Stromal cell of bone marrow (primary cell): ENCODE measurements around the gene BEST4.
"Not testable (repeated sequence)": the region's sequence is repeated elsewhere in the genome, so short reads cannot be mapped to it uniquely, and the experiment has no call there.

Experiments
- DNase-seq: peaks from one replicate; pipeline ENCODE4 v3.0.0-alpha.2; 2012; ENCODE audit warnings: low read depth

BEST4 gene

DNA sequence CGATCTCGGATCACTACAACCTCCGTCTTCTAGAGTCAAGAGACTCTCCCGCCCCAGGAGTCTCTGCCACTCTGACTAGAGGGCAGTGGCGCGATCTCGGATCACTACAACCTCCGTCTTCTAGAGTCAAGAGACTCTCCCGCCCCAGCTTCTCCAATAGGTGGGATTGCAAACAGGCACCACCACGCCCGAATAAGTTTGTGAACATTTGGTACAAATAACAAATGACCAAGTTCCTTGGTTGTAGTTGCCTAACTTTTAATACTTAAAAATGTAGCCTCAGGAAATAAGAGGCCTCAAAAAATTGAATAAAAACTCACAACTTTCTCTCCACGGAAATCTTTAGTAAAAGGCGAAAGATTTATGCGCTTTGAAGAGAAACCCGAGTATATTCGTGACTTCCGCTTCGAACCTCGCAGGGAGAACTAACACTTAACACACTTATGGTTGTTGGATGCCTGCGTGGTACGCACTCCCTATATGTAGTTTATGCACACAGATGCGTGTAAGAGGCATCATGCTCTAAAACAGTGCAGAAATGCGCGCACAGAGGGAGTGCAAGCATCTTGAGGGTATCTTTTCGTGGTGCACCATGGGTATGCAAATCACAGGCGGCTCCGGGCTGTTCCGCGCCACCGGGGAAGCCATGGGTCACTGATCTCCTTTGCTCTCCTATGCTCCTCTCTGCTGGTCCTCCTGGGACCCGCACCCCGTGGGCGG lies 31.8 kb upstream of the BEST4 start:
- DNase-seq: peak; percentile 80

DNA sequence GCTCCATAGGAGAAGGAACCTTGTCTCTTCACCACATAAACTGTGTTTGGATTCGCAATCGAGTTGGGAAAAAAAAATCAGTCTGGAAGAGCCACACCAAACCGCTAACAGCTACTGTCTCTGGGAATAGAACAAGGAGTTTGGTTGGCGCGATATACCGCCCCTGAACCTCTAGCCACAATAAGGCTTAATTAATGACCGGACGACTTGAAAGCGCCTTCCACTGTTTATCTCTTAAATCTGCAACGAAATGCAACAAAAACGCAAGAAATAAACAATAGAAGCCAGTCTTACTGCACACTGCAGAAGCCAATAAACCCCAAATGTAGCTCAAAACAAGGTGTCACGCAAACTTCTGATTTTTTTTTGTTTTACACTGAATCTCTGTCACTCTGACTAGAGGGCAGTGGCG lies 31.2 kb upstream of the BEST4 start:
- no peak for DNase-seq

DNA sequence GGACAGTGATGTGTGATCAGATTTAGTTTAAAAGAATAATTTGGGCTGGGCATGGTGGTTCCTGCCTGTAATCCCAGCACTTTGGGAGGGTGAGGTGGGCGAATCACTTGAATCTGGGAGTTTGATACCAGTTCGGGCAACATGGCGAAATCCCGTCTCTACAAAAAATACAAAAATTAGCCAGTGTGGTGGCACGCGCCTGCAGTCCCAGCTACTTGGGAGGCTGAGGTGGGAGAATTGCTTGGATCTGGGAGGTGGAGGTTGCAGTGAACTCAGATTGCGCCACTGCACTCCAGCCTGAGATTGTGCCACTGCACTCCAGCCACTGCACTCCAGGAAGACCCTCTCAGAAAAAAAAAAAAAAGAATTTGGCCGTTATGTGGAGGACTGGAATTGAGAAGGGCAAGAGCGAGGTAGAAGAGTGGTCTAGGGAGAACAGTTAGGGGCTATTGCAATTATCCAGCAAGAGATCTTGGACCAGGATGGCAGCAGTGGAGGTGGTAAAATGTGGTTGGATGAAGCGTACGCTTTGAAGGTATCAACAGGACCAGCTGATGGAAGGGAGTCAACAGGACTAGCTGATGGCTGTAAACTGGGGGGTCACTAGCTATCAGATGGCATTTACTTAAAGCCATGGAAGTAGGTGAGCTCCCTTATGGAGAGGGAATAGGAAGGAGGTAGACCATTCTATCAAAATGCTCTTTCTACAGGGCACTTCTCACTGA lies 30.0 kb upstream of the BEST4 start:
- no peak for DNase-seq

DNA sequence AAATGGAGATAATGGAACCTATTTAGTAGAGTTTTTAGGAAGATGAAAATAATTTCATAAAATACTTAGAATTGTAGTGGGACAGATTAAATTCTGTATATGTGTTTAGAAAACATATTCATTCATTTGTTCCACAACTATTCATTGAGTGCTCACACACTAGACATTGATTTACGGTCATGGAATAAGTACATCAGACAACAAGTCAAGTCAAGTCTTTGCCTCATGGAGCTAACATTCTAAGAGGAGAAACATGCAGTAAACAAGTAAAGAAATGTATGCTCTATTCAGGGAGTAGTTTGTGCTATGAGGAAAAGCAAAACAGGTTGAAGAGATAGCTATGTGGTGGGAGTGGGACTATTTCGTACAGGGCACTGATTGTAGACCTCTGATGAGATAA lies 29.3 kb upstream of the BEST4 start:
- no peak for DNase-seq

DNA sequence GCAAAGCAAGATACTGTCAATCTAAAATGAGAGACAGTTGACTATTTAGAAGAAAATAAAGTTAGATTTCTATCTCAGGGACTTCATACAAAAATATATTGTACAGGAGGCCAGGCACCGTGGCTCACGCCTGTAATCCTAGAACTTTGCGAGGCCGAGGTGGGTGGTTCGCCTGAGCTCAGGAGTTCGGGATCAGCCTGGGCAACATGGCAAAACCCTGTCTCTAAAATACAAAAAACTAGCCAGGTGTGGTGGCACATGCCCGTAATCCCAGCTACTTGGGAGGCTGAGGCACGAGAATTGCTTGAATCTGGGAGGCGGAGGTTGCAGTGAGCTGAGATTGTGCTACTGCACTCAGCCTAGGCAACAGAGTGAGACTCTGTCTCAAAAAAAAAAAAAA lies 28.0 kb upstream of the BEST4 start:
- DNase-seq: not testable (repeated sequence)

DNA sequence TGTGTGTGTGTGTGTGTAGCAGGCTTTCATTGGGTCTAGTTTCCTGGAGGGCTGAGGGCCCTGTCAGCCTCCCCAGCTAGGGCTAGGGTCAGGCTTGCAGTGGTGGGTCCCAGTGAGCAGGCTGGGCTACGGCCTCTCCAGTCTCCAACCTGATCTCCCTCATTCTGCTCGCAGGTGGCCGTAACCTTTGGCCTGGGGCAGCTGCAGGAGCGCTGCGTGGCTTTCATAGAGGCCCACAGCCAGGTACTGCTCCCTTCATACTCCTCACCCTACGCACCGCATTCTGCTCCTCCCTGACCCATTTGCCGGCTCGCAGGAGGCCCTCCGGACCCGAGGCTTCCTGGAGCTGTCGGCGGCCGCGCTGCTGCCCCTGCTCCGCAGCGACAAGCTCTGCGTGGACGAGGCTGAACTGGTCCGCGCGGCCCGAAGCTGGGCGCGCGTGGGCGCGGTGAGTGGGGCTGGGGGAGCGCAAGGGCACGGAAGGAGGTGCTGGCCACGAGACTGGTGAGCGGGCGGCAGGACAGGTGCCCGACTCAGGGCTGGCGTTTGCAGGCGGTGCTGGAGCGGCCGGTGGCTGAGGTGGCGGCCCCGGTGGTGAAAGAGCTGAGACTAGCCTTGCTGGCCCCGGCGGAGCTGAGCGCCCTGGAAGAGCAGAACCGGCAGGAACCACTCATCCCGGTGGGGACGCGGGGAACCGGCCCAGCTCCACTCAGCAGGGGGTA lies 25.0 kb upstream of the BEST4 start:
- no peak for DNase-seq

DNA sequence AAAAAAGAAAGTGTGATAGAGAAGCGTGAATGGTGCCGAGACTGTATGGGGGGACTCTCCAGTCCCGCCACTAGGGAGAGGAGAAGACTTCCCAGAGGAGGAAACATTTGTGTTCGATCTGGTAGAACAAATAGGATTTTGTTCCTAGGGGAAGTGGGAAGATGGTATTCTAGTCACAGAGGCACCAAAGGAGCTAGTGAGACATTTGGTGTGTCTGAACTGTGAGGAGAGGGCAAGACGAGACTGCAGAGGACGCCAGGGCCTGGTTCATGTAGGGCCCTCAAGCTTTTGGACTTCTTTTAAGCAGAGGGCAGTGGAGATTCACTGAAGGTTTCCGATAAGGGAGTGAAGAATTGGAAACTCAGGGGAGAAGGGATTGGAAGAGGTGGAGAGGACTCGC lies 23.3 kb upstream of the BEST4 start:
- DNase-seq: no peak

DNA sequence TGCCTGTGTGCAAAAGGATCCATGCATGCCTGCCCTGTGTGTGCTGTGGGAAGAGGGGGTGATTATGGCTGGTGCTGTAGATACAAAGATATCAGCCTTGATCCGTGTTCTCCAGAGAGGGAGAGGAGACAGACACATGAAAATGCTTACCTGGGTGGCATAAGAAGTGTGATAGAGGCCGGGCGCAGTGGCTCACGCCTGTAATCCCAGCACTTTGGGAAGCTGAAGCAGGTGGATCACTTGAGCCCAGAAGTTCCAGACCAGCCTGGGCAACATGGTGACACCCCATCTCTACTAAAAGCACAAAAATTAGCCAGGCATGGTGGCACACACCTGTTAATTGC lies 22.8 kb upstream of the BEST4 start:
- not testable (repeated sequence) for DNase-seq

DNA sequence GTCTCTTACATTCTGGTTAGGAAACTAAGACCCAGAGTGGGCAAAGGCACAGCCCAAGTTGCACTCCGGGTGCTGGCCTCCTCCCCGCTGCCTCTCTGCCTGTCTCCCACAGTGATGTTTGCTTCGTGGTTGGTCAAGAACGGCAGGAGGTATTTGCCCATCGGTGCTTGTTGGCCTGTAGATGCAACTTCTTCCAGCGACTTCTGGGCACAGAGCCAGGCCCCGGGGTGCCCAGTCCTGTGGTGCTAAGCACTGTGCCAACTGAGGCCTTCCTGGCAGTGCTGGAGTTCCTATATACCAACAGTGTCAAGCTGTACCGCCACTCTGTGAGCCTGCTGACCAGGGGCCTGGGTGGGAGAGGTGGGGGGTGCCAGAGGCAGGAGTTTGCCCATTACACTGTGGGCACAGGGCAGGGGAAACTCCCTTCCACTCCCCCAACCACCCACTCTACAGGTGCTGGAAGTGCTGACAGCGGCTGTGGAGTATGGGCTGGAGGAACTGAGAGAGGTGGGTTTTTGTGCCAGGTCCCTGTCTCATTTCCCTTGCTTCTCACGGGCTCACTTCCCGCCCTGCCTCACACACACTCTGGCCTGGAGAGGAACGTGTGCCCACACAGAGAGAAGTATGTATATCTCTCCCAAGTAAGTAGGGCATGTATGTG lies 22.3 kb upstream of the BEST4 start:
- no peak for DNase-seq

DNA sequence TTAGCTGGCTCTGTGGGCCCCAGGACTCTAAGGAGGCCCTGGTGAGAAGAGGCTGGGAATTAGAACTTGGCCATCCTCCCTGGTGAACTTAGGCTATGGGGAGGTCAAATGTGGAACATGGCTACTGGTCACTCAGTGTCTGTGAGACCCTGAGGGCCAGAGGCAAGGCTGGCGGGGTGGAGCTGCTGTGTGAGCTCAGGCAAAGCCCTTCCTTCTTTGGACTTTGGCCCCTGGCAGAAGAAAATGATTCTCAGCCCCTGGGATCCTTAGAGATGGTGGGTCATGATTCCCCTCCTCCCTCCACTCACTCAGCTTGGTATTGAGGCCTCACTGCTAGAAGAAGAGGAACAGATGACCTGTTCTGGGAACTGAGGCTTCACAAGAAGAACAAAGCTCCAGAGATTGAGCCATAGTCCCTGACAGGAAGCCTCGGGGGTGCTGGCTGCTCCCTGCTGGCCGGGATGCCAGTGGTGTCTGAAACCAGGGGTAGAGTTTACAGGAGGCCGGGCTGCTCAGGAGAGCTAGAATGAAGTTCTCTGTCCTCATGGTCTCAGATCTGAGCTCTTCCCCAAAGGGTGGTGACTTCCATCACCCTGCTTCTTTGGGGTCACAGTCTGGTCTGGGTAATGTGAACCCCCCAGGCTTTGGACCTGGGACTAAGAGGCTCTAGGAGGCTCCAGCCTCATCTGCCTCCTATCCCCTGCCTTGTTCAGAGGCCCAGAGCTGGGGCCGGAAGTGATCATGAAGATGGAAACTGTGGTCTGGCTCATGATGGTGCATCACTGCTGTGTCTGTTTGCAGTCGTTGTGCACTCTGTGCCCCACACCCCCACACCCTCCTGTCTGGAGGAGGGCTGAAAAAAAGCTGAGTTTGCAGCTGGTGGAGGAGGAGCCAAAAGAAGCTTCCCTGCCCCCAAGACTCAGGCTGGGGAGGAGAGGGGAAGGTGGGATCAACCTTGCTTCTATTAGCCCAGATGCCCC lies 21.3 kb upstream of the BEST4 start:
- DNase-seq: peak; percentile 73

DNA sequence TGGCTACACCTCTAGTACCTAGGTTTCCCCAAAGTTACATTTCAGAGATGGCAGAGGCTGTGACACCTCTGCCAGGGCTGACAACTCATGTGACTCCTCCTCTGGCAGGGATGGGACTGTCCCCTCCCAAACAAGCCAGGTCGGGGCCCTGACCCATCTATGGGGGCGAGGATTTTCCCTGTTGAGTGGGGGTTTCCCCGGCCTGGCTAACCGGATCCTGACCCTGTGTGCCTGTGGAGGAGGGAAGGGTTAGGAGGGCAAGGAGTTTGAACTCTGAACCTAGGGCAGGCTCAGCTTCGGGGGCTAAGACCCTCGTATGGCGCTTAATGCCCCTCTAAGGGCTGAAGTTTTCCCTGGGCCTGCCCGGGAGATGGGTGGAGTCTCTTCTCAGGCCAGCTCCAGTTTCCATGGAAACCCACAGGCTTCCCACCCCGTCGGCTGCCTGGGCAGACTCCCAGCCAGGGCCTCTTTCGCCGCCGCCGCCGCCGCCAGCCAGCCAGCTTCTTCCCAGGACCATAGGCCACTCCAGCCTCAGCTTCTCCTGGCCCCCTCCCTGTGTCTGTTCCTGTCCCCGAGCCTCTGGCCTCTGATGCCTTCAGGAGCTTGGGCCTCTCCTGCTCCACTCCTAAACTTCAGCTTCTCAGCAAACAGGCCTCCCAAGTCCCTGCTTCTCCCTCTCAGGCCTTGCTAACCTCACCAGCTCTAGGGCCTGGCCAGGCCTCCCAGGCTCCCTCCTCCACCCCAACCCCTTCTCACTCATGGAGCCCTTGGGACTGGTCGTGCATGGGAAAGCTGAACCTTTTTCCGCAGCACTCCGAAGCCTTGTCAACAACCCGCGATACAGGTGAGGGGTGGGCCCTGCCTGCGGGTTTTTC lies 20.3 kb upstream of the BEST4 start, which contains the start of gene BTBD19:
Gene BTBD19 (plus strand): TSS at position 461 of the 875 bp plus-strand sequence. CDS start 298 bp downstream, at position 759.
- peak; percentile 88 for DNase-seq

DNA sequence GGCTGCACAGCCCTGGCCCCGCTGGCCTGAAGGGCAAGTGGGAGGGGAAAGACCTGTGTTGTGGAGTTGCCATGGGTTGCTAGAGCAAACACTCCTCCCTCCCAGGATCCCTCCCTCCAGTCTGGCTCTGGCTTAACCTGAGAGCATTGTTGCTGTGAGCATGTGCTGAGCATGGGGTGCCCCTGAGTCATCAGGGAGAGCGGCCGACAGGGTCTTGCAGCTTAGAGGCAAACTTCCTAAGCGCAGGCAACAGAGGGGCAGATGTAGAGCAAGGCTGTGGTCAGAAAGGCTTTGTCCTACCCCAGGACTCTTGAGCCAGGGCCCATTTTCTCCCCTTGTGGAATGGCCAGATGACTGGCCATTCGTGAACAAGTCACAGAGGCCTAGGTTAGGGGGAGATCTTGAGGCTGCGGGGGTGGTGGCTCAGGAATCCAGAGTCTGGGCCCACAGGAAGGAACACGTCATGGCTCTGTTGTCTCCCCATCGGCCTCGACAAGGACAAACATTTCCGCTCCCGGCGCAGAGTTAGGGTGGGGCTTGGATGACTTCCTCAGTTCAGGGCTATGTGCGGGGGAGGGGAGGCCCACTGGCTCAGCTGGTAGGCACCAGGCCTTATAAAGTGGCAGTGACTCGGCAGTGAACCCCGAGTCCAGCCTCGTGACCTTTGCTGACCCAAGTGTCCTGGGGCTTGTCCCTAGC lies 19.5 kb upstream of the BEST4 start:
- peak; percentile 100 for DNase-seq

DNA sequence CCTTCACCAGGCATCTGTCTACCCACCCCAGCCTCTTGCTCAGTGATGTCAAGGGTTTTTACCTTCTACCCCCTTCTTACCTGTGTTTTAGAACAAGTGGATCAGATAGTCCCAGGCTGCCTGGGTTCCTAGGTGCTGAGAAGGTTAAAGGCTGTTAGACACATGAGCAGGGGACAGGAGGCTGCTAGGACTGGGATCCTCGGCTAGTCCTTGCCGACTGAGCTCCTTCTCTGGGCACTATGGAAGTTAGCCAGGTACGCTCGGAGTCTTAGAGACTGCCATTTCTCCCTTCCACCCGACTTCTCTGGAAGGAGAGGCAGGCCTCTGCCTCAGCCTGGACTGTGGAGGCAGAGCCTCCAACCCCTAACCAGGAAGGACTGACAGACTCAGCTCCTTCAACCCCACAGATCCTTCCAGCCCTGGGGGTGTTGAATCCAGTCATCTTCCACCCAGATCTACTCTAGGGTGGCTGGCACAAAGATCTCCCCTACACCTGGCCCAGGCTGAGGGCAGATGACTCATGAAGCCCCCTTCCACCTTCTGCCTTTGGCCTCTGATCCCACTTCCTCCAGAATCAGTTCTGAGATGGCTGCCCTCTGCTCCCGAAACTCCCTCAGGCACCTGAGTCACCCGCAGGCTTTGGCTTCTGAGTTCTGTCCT lies 18.9 kb upstream of the BEST4 start, which contains the start of gene DYNLT4:
Gene DYNLT4 (minus strand): TSS at position 648 of the 660 bp plus-strand sequence. CDS start 683 bp downstream, outside the sequence.
- no peak for DNase-seq

DNA sequence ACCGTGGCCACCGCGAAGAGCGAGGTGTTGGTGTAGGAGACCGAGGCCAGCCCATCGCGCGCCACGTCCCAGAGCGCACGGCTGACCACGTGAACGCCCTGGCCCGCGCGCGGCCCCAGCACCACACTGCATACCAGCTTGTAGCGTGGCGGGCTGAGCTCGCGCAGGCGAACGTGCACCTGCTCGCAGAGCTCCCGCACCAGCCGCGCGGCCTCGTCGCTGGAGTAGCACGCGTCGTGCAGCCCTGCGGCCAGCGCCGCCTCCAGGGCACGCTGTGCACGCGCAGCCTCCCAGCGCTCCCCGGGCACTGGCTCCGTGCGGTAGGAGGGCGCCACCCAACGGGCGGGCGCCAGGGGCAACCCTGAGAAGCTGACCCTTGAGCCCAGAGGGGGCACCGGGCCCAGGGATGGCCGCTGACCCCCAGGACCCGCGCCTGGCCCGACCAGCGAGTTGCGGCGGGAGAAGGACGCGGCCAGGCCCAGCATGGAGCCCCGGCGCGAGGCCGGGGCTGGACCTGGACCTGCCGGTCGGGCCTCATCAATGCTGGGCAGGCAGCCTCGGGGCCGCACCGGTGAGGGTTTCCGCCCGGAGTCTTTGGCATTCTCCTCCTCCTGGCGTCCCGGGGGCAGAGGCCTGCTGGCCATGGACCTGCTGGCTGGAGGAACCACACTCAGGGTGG lies 18.2 kb upstream of the BEST4 start:
- no peak for DNase-seq

DNA sequence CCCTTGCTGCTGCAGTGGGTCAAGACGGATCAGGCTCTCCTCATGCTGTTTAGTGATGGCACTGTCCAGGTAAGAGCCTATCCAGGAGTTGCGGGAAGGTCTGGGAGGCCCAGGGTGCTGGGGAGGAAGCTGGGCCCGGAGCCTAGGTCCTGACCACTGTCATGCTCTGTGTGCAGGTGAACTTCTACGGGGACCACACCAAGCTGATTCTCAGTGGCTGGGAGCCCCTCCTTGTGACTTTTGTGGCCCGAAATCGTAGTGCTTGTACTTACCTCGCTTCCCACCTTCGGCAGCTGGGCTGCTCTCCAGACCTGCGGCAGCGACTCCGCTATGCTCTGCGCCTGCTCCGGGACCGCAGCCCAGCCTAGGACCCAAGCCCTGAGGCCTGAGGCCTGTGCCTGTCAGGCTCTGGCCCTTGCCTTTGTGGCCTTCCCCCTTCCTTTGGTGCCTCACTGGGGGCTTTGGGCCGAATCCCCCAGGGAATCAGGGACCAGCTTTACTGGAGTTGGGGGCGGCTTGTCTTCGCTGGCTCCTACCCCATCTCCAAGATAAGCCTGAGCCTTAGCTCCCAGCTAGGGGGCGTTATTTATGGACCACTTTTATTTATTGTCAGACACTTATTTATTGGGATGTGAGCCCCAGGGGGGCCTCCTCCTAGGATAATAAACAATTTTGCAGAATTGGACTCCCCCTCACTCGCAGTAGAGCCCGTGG lies 17.5 kb upstream of the BEST4 start:
- no peak for DNase-seq

DNA sequence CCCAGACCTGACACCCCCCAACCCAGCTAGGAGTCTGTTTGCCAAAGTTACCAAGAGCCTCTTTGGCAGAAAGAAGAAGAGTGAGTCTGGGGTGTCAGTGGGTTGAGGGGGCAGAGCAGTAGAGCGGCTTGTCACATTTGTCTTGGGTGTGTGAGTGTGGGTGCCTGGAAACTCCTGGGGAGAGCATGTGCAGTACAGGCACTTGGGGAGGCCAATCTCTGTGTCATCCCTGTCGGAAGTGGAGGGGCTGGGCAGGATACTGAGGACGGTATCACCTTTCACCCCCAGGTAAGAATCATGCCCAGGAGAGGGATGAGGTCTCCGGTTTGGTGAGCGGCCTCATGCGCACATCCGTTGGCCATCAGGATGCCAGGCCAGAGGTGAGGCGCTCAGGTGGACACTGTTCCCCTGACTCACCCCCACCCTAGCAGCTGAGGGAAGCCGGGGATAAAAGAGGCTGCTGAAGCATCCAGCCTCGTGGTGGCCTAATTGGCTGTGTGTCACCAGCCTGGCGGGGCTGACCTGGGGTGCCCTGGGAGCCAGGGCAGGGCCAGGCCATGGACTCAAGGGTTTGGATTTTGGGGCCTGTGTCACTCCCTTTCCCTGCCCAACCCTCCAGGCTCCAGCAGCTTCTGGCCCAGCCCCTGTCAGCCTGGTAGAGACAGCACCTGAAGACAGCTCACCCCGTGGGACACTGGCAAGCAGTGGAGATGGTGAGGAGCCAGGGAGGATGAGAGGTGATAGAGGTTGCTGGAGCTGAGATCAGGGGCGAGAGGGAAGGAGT lies 15.5 kb upstream of the BEST4 start:
- no peak for DNase-seq

DNA sequence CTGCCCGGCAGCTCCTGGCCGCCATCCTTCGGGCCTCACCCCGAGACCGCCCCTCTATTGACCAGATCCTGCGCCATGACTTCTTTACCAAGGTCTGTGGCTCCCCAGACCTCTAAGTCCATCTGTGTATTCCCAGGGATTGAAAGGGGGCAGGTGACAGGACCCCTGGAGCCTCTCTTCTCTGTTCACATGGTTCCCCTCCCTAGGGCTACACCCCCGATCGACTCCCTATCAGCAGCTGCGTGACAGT lies 15.0 kb upstream of the BEST4 start:
- no peak for DNase-seq
